GM12878 (cell line): ENCODE results near the gene DCK. TPM values are rescaled to one million over a fixed set of nuclear protein-coding genes. Genes with fewer than 3 reads are reported as not detected.

Experiments
- ATAC-seq: fragments of 200-7000 bp; cut with Tn5 transposase; 3 replicates; pipeline ENCODE4 v1.9.1; 2020; ENCODE audit warnings: mild to moderate bottlenecking, moderate library complexity
- BruUV-seq: library from RNA; stranded (reverse); fragments of 400-500 nt; replicated peaks from 2 replicates; lab custom pipeline; 2021; lab: Mats Ljungman, UMichigan
- CTCF ChIA-PET: fragments of 300-600 bp; sonication (Branson Sonifier 250); formaldehyde crosslinking; extraction: SDS; loops from one replicate; lab custom pipeline; 2021; ENCODE audit warnings: inconsistent platforms; lab: Yijun Ruan, JAX
- POLR2A ChIA-PET: fragments of 350-600 bp; formaldehyde crosslinking; extraction: SDS; loops from one replicate; lab custom pipeline; 2021; ENCODE audit warnings: inconsistent platforms; lab: Charles Lee
- RAD21 ChIA-PET: fragments of 300-600 bp; sonication (Branson Sonifier 250); formaldehyde crosslinking; loops from one replicate; lab custom pipeline; 2023; ENCODE audit warnings: antibody characterized with exemption; ENCODE audit not compliant: unreplicated experiment; lab: Charles Lee
- SMC1A ChIA-PET: fragments of 300-600 bp; sonication (Branson Sonifier 250); formaldehyde crosslinking; loops from one replicate; lab custom pipeline; 2023; ENCODE audit not compliant: unreplicated experiment, uncharacterized antibody; lab: Charles Lee
- DNase-seq: peaks from one replicate; pipeline ENCODE4 v3.0.0-alpha.2; 2011; ENCODE audit warnings: low read depth, low spot score
- FAIRE-seq: peaks from 3 replicates; lab custom pipeline; 2011; peaks lifted over from hg19 to GRCh38; lab: Jason Lieb, UNC
- H2AFZ ChIP-seq: 2 replicates; pipeline ENCODE4 v1.6.0; 2011; ENCODE audit warnings: low read depth, low read length, control low read depth; ENCODE audit not compliant: control insufficient read depth
- H3K27ac ChIP-seq: 2 replicates; pipeline ENCODE4 v1.5.1; 2011; ENCODE audit warnings: control low read depth; ENCODE audit not compliant: control insufficient read depth, insufficient read depth
- H3K27me3 ChIP-seq, 2 experiments: replicated peaks in 1 of 2; 2 replicates each; pipeline versions ENCODE4 v1.6.0 to v1.6.1; 2011; ENCODE audit warnings: low read length in 1 of 2; ENCODE audit not compliant: control insufficient read depth in 2 of 2, insufficient read depth in 2 of 2
- H3K36me3 ChIP-seq, 2 experiments: 2 replicates each; pipeline ENCODE4 v1.5.1; 2011; ENCODE audit warnings: low read length in 1 of 2; ENCODE audit not compliant: control insufficient read depth in 2 of 2, insufficient read depth in 2 of 2
- H3K4me1 ChIP-seq: 2 replicates; pipeline ENCODE4 v1.6.1; 2011; ENCODE audit warnings: mild to moderate bottlenecking, low read length, moderate library complexity, mixed read lengths; ENCODE audit not compliant: control insufficient read depth, insufficient read depth
- H3K4me2 ChIP-seq: 2 replicates; pipeline ENCODE4 v1.6.0; 2011; ENCODE audit warnings: control low read depth; ENCODE audit not compliant: control insufficient read depth, insufficient read depth
- H3K4me3 ChIP-seq: fragments of 200-600 bp; sonication (generic); 2 replicates; pipeline ENCODE4 v1.5.1; 2016
- H3K79me2 ChIP-seq: 2 replicates; pipeline ENCODE4 v1.6.0; 2011; ENCODE audit warnings: low read length; ENCODE audit not compliant: control insufficient read depth, insufficient read depth
- H3K9ac ChIP-seq: 2 replicates; pipeline ENCODE4 v1.8.0; 2011; ENCODE audit warnings: low read length, control low read depth, mixed read lengths; ENCODE audit not compliant: control insufficient read depth, insufficient read depth
- H3K9me3 ChIP-seq: replicated peaks from 3 replicates; pipeline ENCODE4 v1.5.1; 2011; ENCODE audit warnings: mild to moderate bottlenecking, low read length; ENCODE audit not compliant: control insufficient read depth, insufficient read depth
- H4K20me1 ChIP-seq: 2 replicates; pipeline ENCODE4 v1.6.0; 2011; ENCODE audit not compliant: control insufficient read depth, insufficient read depth
- BCLAF1 ChIP-seq: fragments of 450-650 bp; IDR thresholded peaks from 2 replicates; pipeline ENCODE4 v1.6.1; 2017; ENCODE audit warnings: antibody characterized with exemption, mild to moderate bottlenecking, moderate library complexity
- CEBPB ChIP-seq, 2 experiments: fragments of 150-350 bp in 1 of 2; IDR thresholded peaks; 2 replicates each; pipeline ENCODE4 v1.6.1; 2012 to 2014; ENCODE audit warnings: low read depth in 2 of 2, low read length in 2 of 2, borderline replicate concordance in 1 of 2, inconsistent platforms in 1 of 2
- CTCF ChIP-seq, 3 experiments: IDR thresholded peaks in 2 of 3; conservative IDR thresholded peaks in 1 of 3; 2 replicates each; pipeline ENCODE4 v1.5.1; 2011; ENCODE audit warnings: low read depth in 3 of 3, low read length in 3 of 3, mild to moderate bottlenecking in 3 of 3, control low read depth in 2 of 3, moderate library complexity in 2 of 3, inconsistent platforms in 1 of 3, mixed read lengths in 1 of 3; ENCODE audit not compliant: control insufficient read depth in 2 of 3, insufficient read depth in 1 of 3; ENCODE audit errors: extremely low read depth in 1 of 3
- NR2F1 ChIP-seq: fragments of 450-650 bp; conservative IDR thresholded peaks from 2 replicates; pipeline ENCODE4 v1.6.1; 2017; ENCODE audit warnings: mild to moderate bottlenecking
- POLR2AphosphoS5 ChIP-seq: IDR thresholded peaks from 2 replicates; pipeline ENCODE4 v1.6.1; 2011; ENCODE audit warnings: mild to moderate bottlenecking, low read length, inconsistent platforms
- RAD21 ChIP-seq: IDR thresholded peaks from 2 replicates; pipeline ENCODE4 v1.6.1; 2011; ENCODE audit warnings: mild to moderate bottlenecking, low read depth, low read length, moderate library complexity; ENCODE audit not compliant: insufficient read depth
- SIN3A ChIP-seq: IDR thresholded peaks from 2 replicates; pipeline ENCODE4 v1.6.1; 2012; ENCODE audit warnings: low read depth, low read length, improper control_type of control experiment
- SMC3 ChIP-seq: IDR thresholded peaks from 2 replicates; pipeline ENCODE4 v1.6.1; 2011; ENCODE audit warnings: low read length, improper control_type of control experiment, borderline replicate concordance
- SP1 ChIP-seq: IDR thresholded peaks from one replicate; pipeline ENCODE4 v1.6.1; 2011; ENCODE audit warnings: low read depth, low read length
- SUZ12 ChIP-seq: fragments of 200-600 bp; sonication (generic); IDR thresholded peaks from one replicate; pipeline ENCODE4 v1.6.1; 2018; ENCODE audit warnings: antibody characterized with exemption, mild to moderate bottlenecking; ENCODE audit not compliant: unreplicated experiment
- TBL1XR1 ChIP-seq: IDR thresholded peaks from 2 replicates; pipeline ENCODE4 v1.6.1; 2012; ENCODE audit warnings: low read depth, low read length, improper control_type of control experiment
- TCF12 ChIP-seq: IDR thresholded peaks from 2 replicates; pipeline ENCODE4 v1.6.1; 2011; ENCODE audit warnings: low read depth, mild to moderate bottlenecking, low read length
- ZNF207 ChIP-seq: fragments of 450-650 bp; IDR thresholded peaks from 2 replicates; pipeline ENCODE4 v1.6.1; 2014; ENCODE audit warnings: antibody characterized with exemption, mild to moderate bottlenecking, borderline replicate concordance
- WGBS: methylation state at CpG from one replicate; pipeline ENCODE4 v1.1.6; 2016; ENCODE audit warnings: low lambda C conversion rate; ENCODE audit not compliant: insufficient replicate concordance, insufficient coverage; ENCODE audit errors: missing lambda C conversion rate; 5-methylcytosine and 5-hydroxymethylcytosine counted together
- in situ Hi-C: fragments of 300-500 bp; cut with MboI; formaldehyde crosslinking; loops from 9 replicates; pipeline ENCODE4 v1.14.3; 2018; ENCODE audit warnings: mixed read lengths
- intact Hi-C: fragments of 100-400 bp; cut with micrococcal nuclease; formaldehyde crosslinking; loops from one replicate; pipeline ENCODE4 v1.14.2; 2022; ENCODE audit not compliant: unreplicated experiment
- polyA plus RNA-seq, 11 experiments: library from polyadenylated mRNA; depleted of rRNA in 4 of 11; unstranded in 6 of 11; stranded (reverse) in 5 of 11; fragments of >200 nt; fragmentation: Nextera tagmentation in 4 of 11; fragmentation: Illumina TruSeq in 1 of 11; extraction: Ambion mirVana in 4 of 11; extraction: Trizol in 1 of 11; gene quantifications; 1 replicate in 1 of 11; 2 replicates in 10 of 11; pipeline versions ENCODE4 v1.2.1 to v1.2.3, GENCODE V29; 2011 to 2016; ENCODE audit warnings: inconsistent platforms in 2 of 11, missing spikeins in 2 of 11, low read depth in 1 of 11
- total RNA-seq, 4 experiments: library from RNA; depleted of rRNA in 3 of 4; stranded (reverse); fragments of >200 nt in 3 of 4; fragmentation: Illumina TruSeq in 1 of 4; extraction: Trizol in 1 of 4; gene quantifications; 2 replicates each; pipeline versions ENCODE4 v1.2.1 to v1.2.3, GENCODE V29; 2013 to 2021

Gene DCK
- total and polyA plus RNA-seq, 10 of the 15 experiments (the other 5 are each of a cell fraction or from before 2014, with no cell fraction given): 20.0 to 69.4 (median 26.2) TPM

- TF ChIP-seq NR2F1 (no peak), POLR2AphosphoS5 (no peak), SUZ12 (no peak), BCLAF1 (no peak), TCF12 (no peak), ZNF207 (no peak), SP1 (no peak), TBL1XR1 (no peak)
These were observed 46.5 kb upstream of the DCK start (continued) for GRCh38 chr4:70946939-70947338.

- ChIA-PET SMC1A (interaction anchor here (1.2 to 1.9 kb wide), 3 partner anchors 9 to 64 kb away, joined by 6 to 8 read pairs (median 6); no protein-coding TSS in a partner anchor), POLR2A (no interaction called here), CTCF (interaction anchor here (1.0 to 1.6 kb wide), 4 partner anchors 10 to 297 kb away, joined by 3 to 8 read pairs (median 5); no protein-coding TSS in a partner anchor), RAD21 (interaction anchor here (1.0 kb wide), 1 partner anchor 23 kb away, joined by 3 read pairs; no protein-coding TSS in a partner anchor)
- no peaks in the 10 kb centered on the region for H3K9me3 ChIP-seq
- H3K4me2 ChIP-seq: no peak overlapping the region
- WGBS: 64% methylated on average over 5 of the region's 5 CpGs
- no peak overlapping the region for H2AFZ ChIP-seq
- H3K4me3 ChIP-seq: no peak overlapping the region
- in situ Hi-C loops: no loop called here
- no peak overlapping the region for H3K9ac ChIP-seq
- H3K36me3 ChIP-seq: no peaks in the 10 kb centered on the region
- peak; percentile 82 for ATAC-seq
- no peak for DNase-seq
- peaks cover 2% of the 10 kb centered on the region; the same call in 1 of the 2 replicates for H3K4me1 ChIP-seq
- intact Hi-C loops: no loop called here
- H3K79me2 ChIP-seq: no peaks in the 10 kb centered on the region; the same call in 1 of the 2 replicates
- BruUV-seq: no TSS peak
- TF ChIP-seq SIN3A (no peak), RAD21 (peak; percentile 41; the same call in 1 of the 2 replicates), CTCF (IDR thresholded peaks at IDR 0.05 in 2 of 3, conservative IDR thresholded peaks at IDR 0.05 in 1 of 3; ENCODE audit: control insufficient read depth in 2 of 3, extremely low read depth in 1 of 3, insufficient read depth in 1 of 3, low read depth in 3 of 3, low read length in 3 of 3) (peak; percentile 28 to 32 (median 32); a peak in 3 of 6 replicates), SMC3 (peak; percentile 40; the same call in 1 of the 2 replicates), CEBPB (IDR thresholded peaks at IDR 0.05; ENCODE audit: borderline replicate concordance in 1 of 2, low read depth in 2 of 2, low read length in 2 of 2) (no peak)
- TF ChIP-seq, all 136 proteins: peak for 3
- Histone ChIP-seq H4K20me1 (no peaks in the 10 kb centered on the region), H3K27me3 (no peaks in the 10 kb centered on the region), H3K27ac (no peak overlapping the region)
- FAIRE-seq: no peak
These were observed 44.7 kb upstream of the DCK start for GRCh38 chr4:70948665-70949260.
